Fibroblast of peridontal ligament (primary cell): ENCODE data around the gene AMD1.
A peak's percentile ranks its signal among the peaks of the same experiment; 100 is the strongest.
"Not testable (repeated sequence)": the region's sequence is repeated elsewhere in the genome, so short reads cannot be mapped to it uniquely, and the experiment has no call there.

Source experiments
- DNase-seq: peaks from one replicate; pipeline ENCODE4 v3.0.0-alpha.2; 2010; ENCODE audit errors: extremely low read depth

The AMD1 gene

GRCh38 chr6:110877569-110877968 lies 3.0 kb downstream of the AMD1 start:
- no peak for DNase-seq

DNA sequence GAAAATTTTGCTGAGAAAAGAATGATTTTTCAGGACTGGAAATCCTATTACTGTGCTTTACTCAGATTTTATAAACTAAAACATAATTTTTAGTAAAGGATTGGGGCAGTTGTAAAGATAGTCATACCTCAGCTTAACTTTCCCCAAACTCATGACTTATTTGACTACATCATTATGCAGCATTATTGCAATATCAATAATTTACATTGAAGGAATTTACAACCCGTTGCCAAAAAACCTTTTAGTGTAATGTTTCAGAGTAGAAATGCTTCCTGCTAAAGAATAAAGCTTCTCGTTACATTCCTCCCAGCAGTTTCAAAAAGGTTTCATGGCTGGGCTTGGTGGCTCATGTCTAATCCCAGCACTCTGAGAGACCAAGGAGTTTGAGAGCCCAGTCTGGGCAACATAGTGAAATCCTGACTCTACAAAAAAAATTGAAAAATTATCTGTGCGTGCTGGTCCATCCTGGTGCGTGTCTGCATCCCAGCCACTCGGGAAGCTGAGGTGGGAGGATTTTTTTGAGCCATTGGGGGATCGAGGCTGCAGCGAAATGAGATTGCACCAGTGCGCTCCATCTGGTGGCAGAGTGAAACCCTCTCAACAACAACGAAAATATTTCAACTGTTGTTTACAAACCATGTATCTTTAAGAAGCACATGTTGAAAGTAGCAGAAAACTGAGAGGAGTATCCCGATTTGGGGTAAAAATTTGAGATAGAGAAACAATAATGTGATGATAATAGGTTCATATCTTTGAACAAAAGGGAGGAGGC lies 4.4 kb downstream of the AMD1 start:
- peak; percentile 52 for DNase-seq

DNA sequence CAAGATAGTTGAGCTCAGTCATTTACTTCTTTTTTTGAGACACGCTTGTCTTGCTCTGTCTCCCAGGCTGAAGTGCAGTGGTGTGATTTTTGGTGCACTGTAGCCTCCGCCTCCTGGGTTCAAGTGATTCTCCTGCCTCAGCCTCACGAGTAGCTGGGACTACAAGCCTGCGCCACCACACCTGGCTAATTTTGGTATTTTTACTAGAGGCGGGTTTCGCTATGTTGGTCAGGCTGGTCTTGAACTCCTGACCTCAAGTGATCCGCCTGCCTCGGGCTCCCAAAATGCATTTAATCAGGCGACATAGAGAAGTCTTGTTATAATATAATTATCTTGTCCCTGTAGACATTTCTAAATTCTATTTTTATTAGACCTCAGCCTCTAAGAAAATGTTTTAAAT lies 6.1 kb downstream of the AMD1 start:
- DNase-seq: no peak

GRCh38 chr6:110881546-110882273 lies 7.1 kb downstream of the AMD1 start:
- no peak for DNase-seq

GRCh38 chr6:110882274-110882619 lies 7.7 kb downstream of the AMD1 start:
- DNase-seq: peak; percentile 68

DNA sequence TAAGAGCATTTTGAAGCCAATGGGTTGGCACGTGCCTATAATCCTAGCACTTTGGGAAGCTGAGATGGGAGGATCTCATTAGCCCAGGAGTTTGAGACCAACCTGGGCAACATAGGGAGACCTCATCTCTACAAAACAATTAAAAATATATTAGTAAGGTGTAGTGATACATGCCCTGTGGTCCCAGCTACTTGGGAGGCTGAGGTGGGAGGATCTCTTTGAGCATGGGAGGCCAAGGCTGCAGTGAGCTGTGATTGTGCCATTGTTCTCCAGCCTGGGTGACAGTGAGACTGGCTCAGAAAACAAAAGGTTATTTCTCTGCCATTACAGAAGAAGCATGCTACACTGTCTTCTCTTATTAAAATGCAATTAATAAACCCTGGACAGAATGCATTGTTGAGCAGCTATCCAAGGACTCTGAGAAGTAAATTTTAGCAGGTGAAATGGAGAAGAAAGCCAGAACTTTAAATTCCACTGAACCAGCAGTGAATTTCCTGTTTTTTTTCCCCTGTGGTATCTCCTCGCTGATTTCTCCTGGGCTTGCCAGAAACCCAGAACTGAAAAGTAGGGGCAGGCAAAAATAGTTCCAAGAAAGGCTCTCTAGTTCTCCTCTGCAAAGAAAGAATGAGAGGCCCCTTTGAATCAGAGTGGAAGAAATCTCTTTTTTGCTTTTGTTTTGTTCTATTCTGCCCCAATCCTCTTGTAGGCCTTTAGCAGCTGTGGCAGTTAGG lies 8.4 kb downstream of the AMD1 start:
- no peak for DNase-seq

GRCh38 chr6:110884321-110884720 lies 9.7 kb downstream of the AMD1 start:
- DNase-seq: no peak

DNA sequence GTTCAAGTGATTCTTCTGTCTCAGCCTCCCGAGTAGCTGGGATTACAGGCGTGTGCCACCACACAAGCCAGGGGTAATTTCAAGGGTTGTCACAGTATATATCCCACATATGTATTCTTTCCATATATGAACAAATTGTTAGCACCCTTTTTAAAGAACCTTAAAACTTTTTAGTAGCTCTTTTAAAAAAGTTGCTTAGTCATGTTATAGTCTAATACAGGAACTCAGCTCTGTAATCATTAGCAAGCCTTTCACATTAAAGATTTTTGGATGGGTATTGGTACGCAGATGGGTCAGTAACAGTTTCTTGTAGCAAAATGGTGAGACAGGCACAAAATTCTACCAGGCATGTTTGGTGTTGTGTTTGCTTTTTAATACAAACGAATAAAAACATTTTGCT lies 10.9 kb downstream of the AMD1 start:
- DNase-seq: no peak

DNA sequence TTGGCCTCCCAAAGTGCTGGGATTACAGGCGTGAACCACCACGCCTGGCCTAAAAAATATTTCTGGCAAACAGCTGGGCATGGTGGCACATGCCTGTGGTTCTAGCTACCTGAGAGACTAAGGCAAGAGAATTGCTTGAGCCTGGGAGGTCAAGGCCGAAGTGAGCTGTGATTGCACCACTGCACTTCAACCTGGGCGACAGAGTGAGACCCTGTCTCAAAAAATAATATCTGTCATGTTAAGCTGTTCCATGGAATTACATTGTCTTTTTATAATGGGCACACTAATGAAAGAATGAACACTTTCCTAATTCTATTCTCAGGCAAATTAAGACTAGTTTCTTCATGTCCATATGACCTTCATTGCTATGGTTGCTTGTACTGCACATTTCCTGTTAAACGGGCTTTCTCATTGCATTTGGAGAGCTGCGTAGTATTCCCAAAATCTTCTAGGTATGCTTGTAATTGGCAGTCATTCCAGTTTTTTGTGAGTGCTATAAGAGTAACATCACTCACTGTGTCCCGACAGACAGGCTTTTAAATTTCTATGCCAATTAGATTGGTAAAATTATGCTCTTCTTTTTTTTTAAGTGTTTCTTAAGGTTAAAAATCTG lies 12.1 kb downstream of the AMD1 start:
- DNase-seq: no peak

DNA sequence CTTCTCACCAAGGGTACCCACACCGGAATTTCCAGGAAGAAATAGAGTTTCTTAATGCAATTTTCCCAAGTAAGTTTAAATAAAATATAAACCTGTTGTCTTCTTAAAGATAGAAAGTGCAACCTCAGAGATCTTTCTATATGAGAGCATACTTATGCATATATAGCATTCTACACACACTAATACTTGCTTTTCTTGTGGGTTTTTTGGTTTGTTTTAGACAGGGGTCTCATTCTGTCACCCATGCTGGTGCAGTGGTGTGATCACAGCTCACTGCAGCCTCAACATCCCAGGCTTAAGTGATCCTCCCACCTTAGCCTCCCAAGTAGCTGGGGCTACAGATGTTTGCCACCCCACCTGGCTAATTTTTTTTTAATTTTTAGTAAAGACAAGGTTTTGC lies 15.7 kb downstream of the AMD1 start:
- DNase-seq: no peak

DNA sequence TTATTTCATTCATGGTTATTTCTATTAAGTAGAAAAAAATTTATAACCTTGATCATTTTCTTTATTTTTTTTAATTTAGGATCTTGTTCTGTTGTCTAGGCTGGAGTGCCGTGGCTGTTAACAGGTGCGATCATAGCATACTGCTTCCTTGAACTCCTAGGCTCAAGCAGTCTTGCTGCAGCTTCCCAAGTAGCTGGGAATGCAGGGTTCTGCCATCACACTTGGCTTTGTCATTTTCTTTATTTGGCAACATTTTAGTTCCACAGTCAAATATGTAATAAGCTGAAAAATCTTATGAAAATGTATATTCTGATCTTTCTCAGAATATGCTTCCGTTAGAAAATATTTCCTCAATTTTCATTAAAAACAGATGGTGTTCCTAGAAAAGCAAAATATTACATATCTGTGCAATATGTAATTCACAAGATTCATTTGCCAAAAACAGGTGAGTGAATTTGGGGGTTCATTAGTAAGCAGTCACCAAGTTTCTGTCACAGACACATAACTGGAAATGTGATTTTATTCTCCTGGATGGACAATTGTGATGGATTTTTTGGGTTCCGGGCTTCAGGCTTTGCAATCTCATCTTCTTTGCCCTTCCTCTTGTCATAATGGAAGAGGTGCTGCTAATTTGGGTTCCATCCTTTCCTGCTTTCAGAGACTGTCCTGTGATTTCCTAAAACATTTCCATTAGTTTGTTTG lies 21.5 kb downstream of the AMD1 start:
- DNase-seq: no peak

DNA sequence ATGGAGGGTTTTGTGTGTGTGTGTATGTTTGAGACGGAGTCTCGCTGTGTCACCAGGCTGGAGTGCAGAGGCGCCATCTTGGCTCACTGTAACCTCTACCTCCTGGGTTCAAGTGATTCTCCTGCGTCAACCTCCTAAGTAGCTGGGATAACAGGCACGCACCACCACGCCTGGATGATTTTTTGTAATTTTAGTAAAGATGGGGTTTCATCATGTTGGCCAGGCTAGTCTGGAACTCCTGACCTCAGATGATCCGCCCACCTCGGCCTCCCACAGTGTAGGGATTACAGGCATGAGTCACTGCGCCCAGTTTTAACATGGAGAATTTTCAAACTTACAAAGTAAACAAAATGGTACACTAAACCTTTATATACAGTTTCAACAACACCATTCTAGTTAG lies 22.8 kb downstream of the AMD1 start:
- DNase-seq: no peak

GRCh38 chr6:110898111-110898510 lies 23.5 kb downstream of the AMD1 start:
- no peak for DNase-seq

DNA sequence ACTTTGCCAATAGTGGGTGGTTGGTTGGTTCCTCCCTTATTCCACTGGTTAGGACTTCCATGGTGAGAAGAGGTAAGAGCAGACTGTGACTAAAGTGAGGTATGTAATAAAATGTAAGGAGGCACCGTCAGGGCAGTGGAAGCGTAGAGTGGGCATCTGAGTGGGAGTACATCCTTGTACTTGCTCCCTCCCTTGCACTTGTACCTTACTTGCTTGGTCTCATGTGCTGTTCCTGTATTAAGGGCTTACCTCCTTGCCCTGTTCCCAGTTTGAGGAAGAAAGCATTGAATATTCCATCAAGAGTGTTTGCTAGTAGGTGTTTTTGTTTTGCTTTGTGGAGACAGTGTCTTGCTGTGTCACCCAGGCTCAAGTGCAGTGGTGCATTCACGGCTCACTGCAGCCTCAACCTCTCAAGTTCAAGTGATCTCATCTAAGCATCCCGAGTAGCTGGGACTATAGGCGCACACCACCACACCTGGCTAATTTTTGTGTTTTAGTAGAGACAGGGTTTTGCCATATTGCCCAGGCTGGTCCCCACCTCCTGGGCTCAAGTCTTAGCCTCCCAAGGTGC lies 25.5 kb downstream of the AMD1 start:
- no peak for DNase-seq

DNA sequence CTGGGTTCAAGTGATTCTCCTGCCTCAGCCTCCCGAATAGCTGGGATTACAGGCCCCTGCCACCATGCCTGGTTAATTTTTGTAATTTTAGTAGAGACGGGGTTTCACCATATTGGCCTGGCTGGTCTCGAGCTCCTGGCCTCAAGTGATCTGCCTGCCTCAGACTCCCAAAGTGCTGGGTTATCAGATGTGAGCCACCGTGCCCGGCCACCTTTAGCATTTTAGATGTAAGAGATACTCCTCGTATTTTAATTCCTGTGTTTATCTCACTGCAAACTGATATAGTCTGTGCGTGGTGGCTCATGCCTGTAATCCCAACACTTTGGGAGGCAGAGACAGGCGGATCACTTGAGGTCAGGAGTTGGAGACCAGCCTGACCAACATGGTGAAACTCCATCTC lies 27.0 kb downstream of the AMD1 start:
- not testable (repeated sequence) for DNase-seq

DNA sequence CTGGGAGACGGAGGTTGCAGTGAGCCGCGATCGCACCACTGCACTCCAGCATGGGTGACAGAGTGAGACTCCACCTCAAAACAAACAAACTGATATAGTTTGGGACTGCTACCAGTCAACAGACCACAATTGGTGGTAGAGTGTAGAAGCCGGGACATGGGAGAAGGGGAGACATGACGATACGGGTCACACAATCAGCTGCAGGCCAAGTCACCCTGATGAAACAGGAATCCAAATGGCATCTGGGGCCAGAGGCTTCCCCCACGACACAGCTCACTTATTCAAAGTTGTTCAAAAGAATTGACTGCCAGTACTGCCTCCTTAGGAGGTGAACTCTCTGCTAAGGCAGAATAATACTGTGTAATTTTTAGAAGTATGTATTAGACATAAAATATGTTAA lies 27.5 kb downstream of the AMD1 start:
- DNase-seq: no peak

- DNase-seq: not testable (repeated sequence)
Measured at GRCh38 chr6:110906273-110906672, 31.7 kb downstream of the AMD1 start.

- DNase-seq: no peak
Measured at GRCh38 chr6:110930781-110931180, 56.2 kb downstream of the AMD1 start.

GRCh38 chr6:110933912-110934311 lies 59.3 kb downstream of the AMD1 start:
- no peak for DNase-seq

DNA sequence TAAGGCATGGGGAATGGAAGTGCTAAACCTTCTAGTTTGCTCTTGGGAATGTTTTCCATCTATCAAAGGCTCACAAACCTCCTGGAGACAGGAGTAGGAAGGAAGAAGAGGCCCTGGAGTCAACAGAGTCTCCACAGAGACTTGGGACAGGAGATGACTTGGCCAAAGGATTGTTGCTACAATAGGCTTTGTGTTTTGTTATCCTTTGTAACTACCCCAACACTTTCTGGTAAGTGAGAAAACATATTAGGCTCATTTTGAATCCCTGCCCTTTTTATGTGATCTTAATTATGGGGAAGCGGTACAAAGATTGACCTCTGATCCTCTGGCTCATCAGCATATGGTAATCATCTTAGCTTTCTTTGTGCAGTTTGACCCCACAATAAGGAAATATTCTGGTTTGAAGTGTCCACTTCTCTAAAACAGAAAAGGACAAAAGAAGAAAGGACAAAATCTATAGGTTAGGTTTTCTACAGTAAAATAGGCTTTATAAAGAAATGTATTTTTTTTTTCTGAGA lies 59.9 kb downstream of the AMD1 start:
- no peak for DNase-seq

DNA sequence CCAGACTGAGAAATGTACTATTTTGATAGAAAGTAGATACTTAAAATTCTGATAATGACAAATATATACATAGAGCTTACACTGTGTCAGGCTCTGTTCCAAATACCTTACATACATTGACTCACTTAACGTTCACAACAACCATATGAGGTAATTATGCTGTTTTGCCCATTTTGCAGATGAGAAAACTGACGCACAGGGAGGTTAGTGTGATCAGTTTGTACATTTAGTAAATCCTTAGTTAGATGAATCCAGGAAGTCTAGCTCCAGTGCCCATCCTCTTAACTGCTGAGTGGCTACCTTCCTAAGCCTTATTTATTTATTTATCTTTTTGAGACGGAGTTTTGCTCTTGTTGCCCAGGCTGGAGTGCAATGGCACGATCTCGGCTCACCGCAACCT lies 60.6 kb downstream of the AMD1 start:
- no peak for DNase-seq
